Bronchial epithelial cell (primary cell): ENCODE measurements around the gene LYPLAL1. TPM values are rescaled to one million over a fixed set of nuclear protein-coding genes. Genes with fewer than 3 reads are reported as not detected.
"Not testable (repeated sequence)": the region's sequence is repeated elsewhere in the genome, so short reads cannot be mapped to it uniquely, and the experiment has no call there.

ENCODE experiments used
- DNase-seq: peaks from one replicate; pipeline ENCODE4 v3.0.0-alpha.2; 2010; ENCODE audit warnings: low read depth
- FAIRE-seq: peaks from 2 replicates; lab custom pipeline; 2011; peaks lifted over from hg19 to GRCh38; lab: Jason Lieb, UNC
- H3K27me3 ChIP-seq: 2 replicates; pipeline ENCODE4 v1.5.1; 2011; ENCODE audit warnings: low read length; ENCODE audit not compliant: control insufficient read depth, insufficient read depth
- H3K36me3 ChIP-seq: 2 replicates; pipeline ENCODE4 v1.5.1; 2011; ENCODE audit warnings: low read length; ENCODE audit not compliant: control insufficient read depth, insufficient read depth
- H3K4me3 ChIP-seq: 2 replicates; pipeline ENCODE4 v1.5.1; 2011; ENCODE audit warnings: mild to moderate bottlenecking, low read depth, low read length, control low read depth
- total RNA-seq: library from RNA; depleted of rRNA; stranded (reverse); fragments of >200 nt; gene quantifications from 2 replicates; pipeline ENCODE4 v1.2.1, GENCODE V29; 2014
- TF ChIP-seq, protein P1 (sequence below): IDR thresholded peaks from 2 replicates; pipeline ENCODE4 v1.5.1; 2011; ENCODE audit warnings: mild to moderate bottlenecking, moderate library complexity, low read length, control low read depth, inconsistent platforms; ENCODE audit not compliant: insufficient read depth, severe bottlenecking

The LYPLAL1 gene
- total RNA-seq, 1 donor from 2014 or later = 12.1 TPM

DNA sequence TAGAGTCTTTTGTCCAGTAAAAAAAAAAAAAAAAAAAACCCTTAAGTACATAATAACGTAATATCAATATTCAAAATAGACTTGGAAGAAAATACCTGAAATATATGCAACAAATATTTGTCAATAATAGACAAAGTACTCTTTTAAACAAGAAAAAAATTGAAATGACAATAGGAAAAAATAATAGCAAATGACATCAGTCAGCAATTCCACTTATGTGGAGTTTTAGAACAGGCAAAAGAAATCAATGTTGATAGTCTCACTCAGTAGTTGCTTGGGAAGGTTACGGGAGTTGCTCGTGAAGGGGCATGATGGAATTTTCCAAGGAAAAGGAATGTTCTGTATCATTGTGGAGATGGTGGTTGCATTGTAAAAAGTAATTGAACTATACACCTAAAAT is 16.9 kb downstream of the LYPLAL1 start:
- H3K4me3 ChIP-seq = no peak overlapping the region
- no peaks in the 10 kb centered on the region for H3K27me3 ChIP-seq
- no peaks in the 10 kb centered on the region for H3K36me3 ChIP-seq
- no peak for DNase-seq
- TF ChIP-seq, protein P1, sequence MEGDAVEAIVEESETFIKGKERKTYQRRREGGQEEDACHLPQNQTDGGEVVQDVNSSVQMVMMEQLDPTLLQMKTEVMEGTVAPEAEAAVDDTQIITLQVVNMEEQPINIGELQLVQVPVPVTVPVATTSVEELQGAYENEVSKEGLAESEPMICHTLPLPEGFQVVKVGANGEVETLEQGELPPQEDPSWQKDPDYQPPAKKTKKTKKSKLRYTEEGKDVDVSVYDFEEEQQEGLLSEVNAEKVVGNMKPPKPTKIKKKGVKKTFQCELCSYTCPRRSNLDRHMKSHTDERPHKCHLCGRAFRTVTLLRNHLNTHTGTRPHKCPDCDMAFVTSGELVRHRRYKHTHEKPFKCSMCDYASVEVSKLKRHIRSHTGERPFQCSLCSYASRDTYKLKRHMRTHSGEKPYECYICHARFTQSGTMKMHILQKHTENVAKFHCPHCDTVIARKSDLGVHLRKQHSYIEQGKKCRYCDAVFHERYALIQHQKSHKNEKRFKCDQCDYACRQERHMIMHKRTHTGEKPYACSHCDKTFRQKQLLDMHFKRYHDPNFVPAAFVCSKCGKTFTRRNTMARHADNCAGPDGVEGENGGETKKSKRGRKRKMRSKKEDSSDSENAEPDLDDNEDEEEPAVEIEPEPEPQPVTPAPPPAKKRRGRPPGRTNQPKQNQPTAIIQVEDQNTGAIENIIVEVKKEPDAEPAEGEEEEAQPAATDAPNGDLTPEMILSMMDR = no peak
- FAIRE-seq = no peak

DNA sequence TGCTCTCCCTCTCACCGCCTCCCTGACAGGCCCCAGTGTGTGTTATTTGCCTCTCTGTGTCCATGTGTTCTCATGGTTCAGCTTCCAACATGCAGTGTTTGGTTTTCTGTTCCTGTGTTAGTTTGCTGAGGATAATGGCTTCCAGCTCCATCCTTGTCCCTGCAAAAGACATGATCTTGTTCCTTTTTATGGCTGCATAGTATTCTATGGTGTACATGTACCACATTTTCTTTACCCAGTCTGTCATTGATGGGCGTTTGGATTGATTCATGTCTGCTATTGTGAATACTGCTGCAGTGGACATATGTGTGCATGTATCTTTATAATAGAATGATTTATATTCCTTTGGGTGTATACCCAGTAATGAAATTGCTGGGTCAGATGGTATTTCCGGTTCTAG is 22.2 kb downstream of the LYPLAL1 start:
- not testable (repeated sequence) for H3K27me3 ChIP-seq, H3K36me3 ChIP-seq, FAIRE-seq, H3K4me3 ChIP-seq, DNase-seq

DNA sequence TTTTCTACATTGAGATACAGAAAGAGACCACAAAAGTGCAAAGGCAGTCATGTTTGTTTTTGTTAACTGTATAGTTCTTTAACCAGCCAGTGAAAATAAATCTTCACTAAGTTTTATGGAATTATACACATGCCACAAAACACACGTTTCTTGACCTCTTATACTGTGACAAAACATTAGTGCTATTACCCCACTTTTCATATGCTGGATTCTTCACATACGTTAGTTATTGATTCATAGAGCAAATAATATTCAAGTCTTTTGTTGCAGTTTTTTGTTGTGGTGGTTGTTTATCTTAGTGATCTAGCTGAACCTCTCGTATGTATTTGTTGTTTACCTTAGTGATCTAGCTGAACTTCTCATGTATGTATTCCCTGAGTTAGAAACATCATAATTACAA is 28.0 kb downstream of the LYPLAL1 start:
- FAIRE-seq (no peak), DNase-seq (no peak)
- no peaks in the 10 kb centered on the region for H3K36me3 ChIP-seq
- no peak overlapping the region for H3K4me3 ChIP-seq
- TF ChIP-seq, protein P1 = no peak
- H3K27me3 ChIP-seq = no peaks in the 10 kb centered on the region

DNA sequence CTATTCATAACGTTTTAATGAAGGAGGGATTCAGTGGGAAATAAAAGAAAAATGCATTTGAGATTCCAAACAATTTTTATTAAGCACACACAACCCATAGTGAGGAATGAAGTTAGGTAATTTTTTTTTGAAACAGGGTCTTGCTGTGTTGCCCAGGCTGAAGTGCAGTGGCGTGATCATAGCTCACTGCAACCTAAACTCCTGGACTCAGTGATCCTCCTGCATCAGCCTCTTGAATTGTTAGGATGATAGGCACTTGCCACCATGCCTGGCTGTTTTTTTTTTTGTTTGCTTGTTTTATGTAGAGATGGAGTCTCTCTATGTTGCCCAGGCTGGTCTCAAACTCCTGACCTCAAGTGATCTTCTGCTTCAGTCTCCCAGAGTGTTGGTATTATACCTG is 28.9 kb downstream of the LYPLAL1 start:
- Histone ChIP-seq H3K27me3 (no peaks in the 10 kb centered on the region), H3K36me3 (no peaks in the 10 kb centered on the region), H3K4me3 (no peak overlapping the region)
- FAIRE-seq (no peak), DNase-seq (no peak)
- TF ChIP-seq, protein P1 = no peak

DNA sequence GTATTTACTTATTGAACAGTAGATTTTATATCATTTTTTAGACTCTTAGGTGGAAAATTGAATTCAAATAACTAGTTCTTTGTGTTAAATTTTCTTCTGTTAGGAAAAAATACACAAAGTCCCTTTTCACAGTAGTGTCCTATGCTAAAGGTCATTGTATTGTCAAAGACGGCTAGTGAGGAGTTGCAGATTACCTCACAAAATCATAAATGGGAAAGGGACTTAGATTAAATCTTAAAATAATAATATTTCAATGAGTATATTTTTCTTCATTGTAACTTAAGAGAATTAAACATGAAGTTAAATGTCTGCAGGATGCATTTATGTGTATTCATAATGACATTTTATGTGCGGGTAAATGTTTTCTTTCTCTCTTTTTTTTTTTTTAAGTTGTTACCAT is 32.7 kb downstream of the LYPLAL1 start:
- TF ChIP-seq, protein P1 = no peak
- DNase-seq = no peak
- H3K27me3 ChIP-seq = no peaks in the 10 kb centered on the region
- no peak overlapping the region for H3K4me3 ChIP-seq
- no peak for FAIRE-seq
- H3K36me3 ChIP-seq = no peaks in the 10 kb centered on the region

DNA sequence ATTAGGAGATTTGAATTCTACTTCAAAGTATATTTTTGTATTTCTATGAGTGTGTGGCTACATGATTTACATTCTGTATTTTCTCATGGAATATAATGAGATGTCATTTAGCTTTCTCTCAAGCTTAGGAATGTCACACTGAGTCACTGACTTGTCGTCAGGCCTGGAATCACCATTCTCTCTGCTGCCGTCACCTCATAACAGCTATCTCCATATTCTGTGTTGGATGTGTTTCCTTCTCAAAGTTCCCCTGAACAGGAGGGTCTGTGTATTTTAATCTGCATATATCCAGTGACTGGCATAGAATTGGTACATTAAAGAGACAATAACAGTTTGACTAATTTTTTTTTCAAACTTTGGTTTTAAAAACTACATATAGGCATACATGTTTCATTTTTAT is 35.9 kb downstream of the LYPLAL1 start:
- Histone ChIP-seq H3K27me3 (no peaks in the 10 kb centered on the region), H3K36me3 (no peaks in the 10 kb centered on the region), H3K4me3 (no peak overlapping the region)
- DNase-seq (no peak), FAIRE-seq (no peak)
- TF ChIP-seq, protein P1 = no peak
